CD8-positive, alpha-beta memory T cell (primary cell): ENCODE data around the gene CCDC7. TPM values are rescaled to one million over a fixed set of nuclear protein-coding genes. Genes with fewer than 3 reads are reported as not detected.
A peak's percentile ranks its signal among the peaks of the same experiment; 100 is the strongest.
"Not testable (repeated sequence)": the region's sequence is repeated elsewhere in the genome, so short reads cannot be mapped to it uniquely, and the experiment has no call there.

Experiments
- CTCF ChIA-PET: fragments of 350-600 bp; sonication (Branson Sonifier 250); formaldehyde crosslinking; loops from one replicate; lab custom pipeline; 2021; ENCODE audit warnings: antibody characterized with exemption; lab: Charles Lee
- POLR2A ChIA-PET: fragments of 350-600 bp; sonication (Branson Sonifier 250); formaldehyde crosslinking; loops from one replicate; lab custom pipeline; 2021; ENCODE audit warnings: antibody characterized with exemption; lab: Charles Lee
- DNase-seq, 5 donors: peaks; one replicate each; pipeline versions ENCODE4 v3.0.0 to v3.0.0-alpha.2; 2020 to 2022; ENCODE audit warnings: mixed read lengths in 1 of 5
- H3K27ac ChIP-seq: one replicate; pipeline ENCODE4 v1.7.0; 2013; ENCODE audit warnings: low read depth, mild to moderate bottlenecking, low read length, moderate library complexity
- H3K27me3 ChIP-seq: 2 replicates; pipeline ENCODE4 v1.7.0; 2013; ENCODE audit warnings: low read length, mild to moderate bottlenecking; ENCODE audit not compliant: insufficient read depth, poor library complexity, severe bottlenecking
- H3K36me3 ChIP-seq: 2 replicates; pipeline ENCODE4 v1.7.0; 2013; ENCODE audit warnings: mild to moderate bottlenecking, low read length, moderate library complexity; ENCODE audit not compliant: insufficient read depth
- H3K4me1 ChIP-seq: 2 replicates; pipeline ENCODE4 v1.7.0; 2013; ENCODE audit warnings: mild to moderate bottlenecking, low read length, moderate library complexity; ENCODE audit not compliant: insufficient read depth
- H3K4me3 ChIP-seq: 2 replicates; pipeline ENCODE4 v1.7.0; 2013; ENCODE audit warnings: mild to moderate bottlenecking, low read length
- H3K9me3 ChIP-seq: 2 replicates; pipeline ENCODE4 v1.7.0; 2013; ENCODE audit warnings: mild to moderate bottlenecking, low read length
- H3K27ac Mint-ChIP-seq, 8 donors: one replicate each; pipeline ENCODE4 v1.8.0; 2020 to 2021; ENCODE audit warnings: mixed read lengths in 8 of 8, mild to moderate bottlenecking in 6 of 8, inconsistent platforms in 3 of 8, moderate library complexity in 3 of 8
- H3K27me3 Mint-ChIP-seq, 2 donors: one replicate each; pipeline ENCODE4 v1.8.0; 2020 to 2021; ENCODE audit warnings: mixed read lengths in 2 of 2, mild to moderate bottlenecking in 1 of 2, moderate library complexity in 1 of 2
- H3K36me3 Mint-ChIP-seq, 3 donors: one replicate each; pipeline ENCODE4 v1.8.0; 2020 to 2021; ENCODE audit warnings: mixed read lengths in 3 of 3, inconsistent platforms in 1 of 3, mild to moderate bottlenecking in 1 of 3
- H3K4me1 Mint-ChIP-seq, 3 donors: one replicate each; pipeline ENCODE4 v1.8.0; 2020 to 2021; ENCODE audit warnings: mixed read lengths in 3 of 3, inconsistent platforms in 1 of 3, mild to moderate bottlenecking in 1 of 3
- H3K4me3 Mint-ChIP-seq, 7 donors: one replicate each; pipeline ENCODE4 v1.8.0; 2020 to 2021; ENCODE audit warnings: mixed read lengths in 7 of 7, mild to moderate bottlenecking in 6 of 7, moderate library complexity in 4 of 7, inconsistent platforms in 2 of 7
- H3K9me3 Mint-ChIP-seq, 5 donors: one replicate each; pipeline ENCODE4 v1.8.0; 2020 to 2022; ENCODE audit warnings: mixed read lengths in 5 of 5, mild to moderate bottlenecking in 3 of 5, moderate library complexity in 2 of 5, inconsistent platforms in 1 of 5
- polyA plus RNA-seq: library from polyadenylated mRNA; unstranded; fragments of 300-500 nt; fragmentation: Illumina TruSeq; gene quantifications from one replicate; pipeline ENCODE4 v1.2.3, GENCODE V29; 2021
- total RNA-seq, 2 experiments: library from RNA; stranded (reverse); gene quantifications; one replicate each; pipeline ENCODE4 v1.2.3, GENCODE V29; 2021

Gene CCDC7
- total and polyA plus RNA-seq, 3 experiments from 2014 or later: 11.6 to 12.2 (median 12.1) TPM

DNA sequence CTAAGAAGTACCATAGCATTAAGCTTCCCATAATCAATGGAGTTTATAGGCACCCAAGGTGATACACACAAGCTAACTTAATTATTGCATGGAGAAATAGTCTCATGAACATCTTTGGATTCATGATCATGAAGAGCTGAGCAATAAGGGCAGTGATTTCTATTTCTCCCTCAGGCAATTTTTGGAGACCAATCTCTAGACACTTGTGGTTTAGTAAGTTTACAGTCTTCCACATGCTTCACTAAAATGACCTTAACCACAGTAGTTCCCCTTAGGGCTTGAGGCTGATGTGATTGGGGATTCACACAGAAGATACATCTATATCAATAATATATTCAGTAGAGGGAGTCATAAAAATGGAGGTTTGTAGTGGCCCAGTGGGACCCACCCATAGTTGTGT is 241.2 kb downstream of the CCDC7 start:
- no peaks in the 10 kb centered on the region for H3K4me1 Mint-ChIP-seq
- H3K36me3 Mint-ChIP-seq: peaks cover 38 to 69% (median 38%) of the 10 kb centered on the region in 3 donors
- peaks cover 0 to 2% of the 10 kb centered on the region in 2 donors for H3K27me3 Mint-ChIP-seq
- H3K36me3 ChIP-seq: no peaks in the 10 kb centered on the region
- H3K27ac Mint-ChIP-seq: no peak overlapping the region
- H3K27ac ChIP-seq: no peak overlapping the region
- no peak for DNase-seq
- CTCF ChIA-PET: no interaction called here
- H3K27me3 ChIP-seq: no peaks in the 10 kb centered on the region
- no peak overlapping the region for H3K4me3 ChIP-seq
- no peak overlapping the region for H3K4me3 Mint-ChIP-seq
- POLR2A ChIA-PET: no interaction called here
- no peaks in the 10 kb centered on the region for H3K4me1 ChIP-seq
- no peaks in the 10 kb centered on the region for H3K9me3 ChIP-seq
- peaks cover 0 to 13% (median 6%) of the 10 kb centered on the region in 5 donors for H3K9me3 Mint-ChIP-seq

DNA sequence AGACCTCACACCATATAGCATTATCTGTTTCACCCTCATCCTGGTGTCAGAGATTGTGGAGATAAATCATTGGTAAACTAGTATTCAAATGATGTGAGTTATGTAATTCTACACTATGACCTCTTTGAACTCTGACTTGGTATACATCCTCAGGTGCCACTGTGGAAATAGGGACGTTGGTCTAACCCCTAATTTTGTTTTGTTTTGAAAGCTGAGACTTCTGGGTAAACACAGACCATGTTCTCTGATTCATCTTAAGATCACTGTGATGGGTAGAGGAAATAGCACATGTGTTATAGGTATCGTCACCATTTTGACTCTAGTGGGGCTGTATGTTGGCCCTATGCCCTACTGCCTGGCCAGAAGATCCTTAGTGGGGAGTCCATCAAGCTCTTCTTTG is 241.6 kb downstream of the CCDC7 start:
- Histone ChIP-seq H3K27me3 (no peaks in the 10 kb centered on the region), H3K4me1 (no peaks in the 10 kb centered on the region), H3K36me3 (no peaks in the 10 kb centered on the region), H3K4me3 (no peak overlapping the region), H3K27ac (no peak overlapping the region), H3K9me3 (no peaks in the 10 kb centered on the region)
- Mint-ChIP-seq H3K4me3 (no peak overlapping the region), H3K9me3 (peaks cover 0 to 9% (median 3%) of the 10 kb centered on the region in 5 donors), H3K4me1 (no peaks in the 10 kb centered on the region), H3K27ac (no peak overlapping the region), H3K27me3 (peaks cover 0 to 1% of the 10 kb centered on the region in 2 donors), H3K36me3 (peaks cover 36 to 65% (median 37%) of the 10 kb centered on the region in 3 donors)
- POLR2A ChIA-PET: no interaction called here
- no peak for DNase-seq
- CTCF ChIA-PET: no interaction called here

DNA sequence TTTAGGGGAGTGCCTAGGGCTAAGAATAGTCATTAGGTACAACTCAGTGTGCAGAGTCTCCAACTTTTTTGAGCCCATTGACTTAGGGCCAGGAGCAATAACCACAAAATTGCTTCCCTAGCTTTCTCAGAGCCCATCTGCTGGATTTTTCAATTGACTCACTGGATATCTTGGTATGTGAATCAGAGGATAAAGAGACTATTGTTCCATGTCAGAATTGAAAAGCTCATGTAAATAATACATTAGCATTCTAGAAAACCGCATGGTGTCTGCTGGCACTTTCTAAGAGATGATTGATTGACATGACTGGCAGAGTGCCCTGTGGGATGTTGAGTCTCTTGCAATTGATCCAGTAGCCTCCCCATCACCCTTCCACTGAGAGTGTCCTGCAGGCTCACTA is 246.2 kb downstream of the CCDC7 start:
- no peaks in the 10 kb centered on the region for H3K27me3 ChIP-seq
- H3K36me3 Mint-ChIP-seq: peaks cover 30 to 62% (median 45%) of the 10 kb centered on the region in 3 donors
- no peak for DNase-seq
- POLR2A ChIA-PET: no interaction called here
- no peaks in the 10 kb centered on the region for H3K36me3 ChIP-seq
- no peaks in the 10 kb centered on the region for H3K9me3 ChIP-seq
- peak overlapping the region in 1 of 8 donors; percentile 22 for H3K27ac Mint-ChIP-seq
- H3K4me1 Mint-ChIP-seq: no peaks in the 10 kb centered on the region
- H3K4me3 ChIP-seq: no peak overlapping the region
- no peaks in the 10 kb centered on the region for H3K4me1 ChIP-seq
- no peaks in the 10 kb centered on the region for H3K27me3 Mint-ChIP-seq
- no peak overlapping the region for H3K4me3 Mint-ChIP-seq
- CTCF ChIA-PET: no interaction called here
- H3K27ac ChIP-seq: no peak overlapping the region
- H3K9me3 Mint-ChIP-seq: peaks cover 0 to 14% (median 7%) of the 10 kb centered on the region in 5 donors

DNA sequence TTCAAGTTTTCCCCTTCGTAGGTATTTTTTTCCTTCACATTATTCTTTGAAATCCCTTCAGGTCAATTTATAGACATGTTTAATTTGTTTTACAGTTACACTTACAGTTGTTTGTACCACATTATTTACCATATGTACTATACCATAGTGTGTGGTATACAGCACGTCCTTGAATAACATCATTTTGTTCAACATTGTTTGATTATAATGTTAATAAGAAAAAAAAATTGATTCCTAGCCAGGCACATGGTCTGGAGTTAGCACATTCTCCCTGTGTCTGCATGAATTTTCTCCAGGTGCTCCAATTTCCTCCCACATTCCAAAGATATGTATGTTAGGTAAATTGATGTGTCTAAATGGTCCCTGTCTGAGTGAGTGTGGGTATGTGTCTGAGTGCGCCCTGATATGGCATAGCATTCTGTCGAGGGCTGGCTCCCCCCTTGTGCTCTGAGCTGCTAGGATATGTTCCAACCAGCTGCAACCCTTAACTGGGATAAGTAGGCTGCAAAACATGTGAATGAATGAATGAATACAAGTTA is 247.6 kb downstream of the CCDC7 start:
- POLR2A ChIA-PET: no interaction called here
- H3K4me1 Mint-ChIP-seq: no peaks in the 10 kb centered on the region
- H3K36me3 Mint-ChIP-seq: peaks cover 24 to 62% (median 40%) of the 10 kb centered on the region in 3 donors
- H3K9me3 Mint-ChIP-seq: peaks cover 0 to 17% (median 13%) of the 10 kb centered on the region in 5 donors
- no peaks in the 10 kb centered on the region for H3K36me3 ChIP-seq
- no peaks in the 10 kb centered on the region for H3K4me1 ChIP-seq
- H3K9me3 ChIP-seq: no peaks in the 10 kb centered on the region
- no peak overlapping the region for H3K4me3 Mint-ChIP-seq
- no peaks in the 10 kb centered on the region for H3K27me3 ChIP-seq
- H3K27ac ChIP-seq: no peak overlapping the region
- no peak for DNase-seq
- no peaks in the 10 kb centered on the region for H3K27me3 Mint-ChIP-seq
- no peak overlapping the region for H3K4me3 ChIP-seq
- CTCF ChIA-PET: no interaction called here
- H3K27ac Mint-ChIP-seq: no peak overlapping the region

DNA sequence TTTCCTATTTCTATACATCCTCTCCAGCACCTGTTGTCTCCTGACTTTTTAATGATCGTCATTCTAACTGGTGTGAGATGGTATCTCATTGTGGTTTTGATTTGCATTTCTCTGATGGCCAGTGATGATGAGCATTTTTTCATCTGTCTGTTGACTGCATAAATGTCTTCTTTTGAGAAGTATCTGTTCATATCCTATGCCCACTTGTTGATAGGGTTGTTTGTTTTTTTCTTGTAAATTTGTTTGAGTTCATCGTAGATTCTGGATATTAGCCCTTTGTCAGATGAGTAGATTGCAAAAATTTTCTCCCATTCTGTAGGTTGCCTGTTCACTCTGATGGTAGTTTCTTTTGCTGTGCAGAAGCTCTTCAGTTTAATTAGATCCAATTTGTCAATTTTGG is 253.7 kb downstream of the CCDC7 start:
- H3K4me3 Mint-ChIP-seq, H3K36me3 ChIP-seq, H3K4me1 ChIP-seq, H3K4me1 Mint-ChIP-seq, H3K27me3 ChIP-seq, H3K27ac ChIP-seq, CTCF ChIA-PET, H3K9me3 ChIP-seq, H3K27me3 Mint-ChIP-seq, H3K4me3 ChIP-seq, DNase-seq, H3K27ac Mint-ChIP-seq, POLR2A ChIA-PET: not testable (repeated sequence)
- H3K9me3 Mint-ChIP-seq: peaks cover 13 to 58% (median 37%) of the 10 kb centered on the region in 5 donors
- peaks cover 23 to 79% (median 45%) of the 10 kb centered on the region in 3 donors for H3K36me3 Mint-ChIP-seq

- Histone ChIP-seq H3K36me3 (no peaks in the 10 kb centered on the region), H3K4me3 (no peak overlapping the region), H3K27ac (no peak overlapping the region), H3K27me3 (no peaks in the 10 kb centered on the region), H3K4me1 (no peaks in the 10 kb centered on the region), H3K9me3 (peaks cover 5% of the 10 kb centered on the region)
- POLR2A ChIA-PET: no interaction called here
- no peak overlapping the region for H3K27ac Mint-ChIP-seq
- no peaks in the 10 kb centered on the region for H3K4me1 Mint-ChIP-seq
- CTCF ChIA-PET: no interaction called here
- no peak for DNase-seq
- peaks cover 27 to 70% (median 41%) of the 10 kb centered on the region in 5 donors for H3K9me3 Mint-ChIP-seq
- H3K4me3 Mint-ChIP-seq: no peak overlapping the region
- H3K27me3 Mint-ChIP-seq: peaks cover 0 to 1% of the 10 kb centered on the region in 2 donors
- H3K36me3 Mint-ChIP-seq: peaks cover 4 to 60% (median 13%) of the 10 kb centered on the region in 3 donors
These were observed 267.6 kb downstream of the CCDC7 start for GRCh38 chr10:32713560-32713959.

DNA sequence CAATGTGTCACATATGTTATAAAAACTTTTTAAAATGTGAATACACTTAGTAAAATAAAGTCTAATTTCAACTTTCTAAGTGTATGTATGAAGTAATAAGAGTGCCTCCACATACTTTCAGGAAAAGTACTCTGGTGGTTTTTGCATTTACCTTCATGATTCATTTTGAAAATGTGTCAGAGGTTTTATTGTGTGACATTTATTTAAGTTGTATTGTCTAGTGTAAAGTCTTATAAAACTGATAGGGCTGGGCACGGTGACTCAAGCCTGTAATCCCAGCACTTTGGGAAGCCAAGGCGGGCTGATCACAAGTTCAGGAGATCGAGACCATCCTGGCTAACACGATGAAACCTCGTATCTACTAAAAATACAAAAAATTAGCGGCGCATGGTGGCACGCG is 285.6 kb downstream of the CCDC7 start:
- ChIA-PET CTCF (no interaction called here), POLR2A (no interaction called here)
- H3K27me3 ChIP-seq: no peaks in the 10 kb centered on the region
- no peak overlapping the region for H3K4me3 ChIP-seq
- Mint-ChIP-seq H3K9me3 (no peaks in the 10 kb centered on the region), H3K27me3 (no peaks in the 10 kb centered on the region), H3K4me1 (no peaks in the 10 kb centered on the region), H3K4me3 (no peak overlapping the region), H3K36me3 (peaks cover 4 to 16% (median 12%) of the 10 kb centered on the region in 3 donors), H3K27ac (no peak overlapping the region)
- no peak for DNase-seq
- no peaks in the 10 kb centered on the region for H3K4me1 ChIP-seq
- no peaks in the 10 kb centered on the region for H3K36me3 ChIP-seq
- no peak overlapping the region for H3K27ac ChIP-seq
- no peaks in the 10 kb centered on the region for H3K9me3 ChIP-seq

DNA sequence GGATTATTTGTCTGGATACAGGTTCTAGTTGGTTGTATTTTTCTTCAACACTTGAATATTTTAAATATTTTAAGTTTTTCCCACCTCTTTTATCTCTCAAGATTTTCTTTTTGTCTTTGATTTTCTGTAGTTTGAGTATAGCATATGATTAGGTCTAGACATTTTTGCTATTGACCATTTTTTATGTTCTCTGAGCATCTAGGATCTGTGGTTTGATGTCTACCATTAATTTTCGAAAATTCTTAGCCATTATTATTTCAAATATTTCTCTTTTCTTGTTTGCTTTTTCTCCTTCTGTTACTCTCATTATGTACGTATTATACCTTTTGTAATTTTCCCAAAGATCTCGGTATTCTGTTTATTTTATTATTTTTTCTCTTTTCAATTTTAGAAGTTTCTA is 293.0 kb downstream of the CCDC7 start:
- Histone ChIP-seq H3K27ac (no peak overlapping the region), H3K4me3 (no peak overlapping the region), H3K9me3 (no peaks in the 10 kb centered on the region), H3K4me1 (no peaks in the 10 kb centered on the region), H3K36me3 (no peaks in the 10 kb centered on the region), H3K27me3 (no peaks in the 10 kb centered on the region)
- Mint-ChIP-seq H3K4me3 (no peak overlapping the region), H3K36me3 (peaks cover 14 to 59% (median 29%) of the 10 kb centered on the region in 3 donors), H3K27me3 (peaks cover 0 to 5% of the 10 kb centered on the region in 2 donors), H3K27ac (no peak overlapping the region), H3K9me3 (peaks cover 3 to 17% (median 6%) of the 10 kb centered on the region in 5 donors), H3K4me1 (no peaks in the 10 kb centered on the region)
- no peak for DNase-seq
- CTCF ChIA-PET: no interaction called here
- POLR2A ChIA-PET: no interaction called here
